Lower leg skin (tissue), 3 donors: ENCODE measurements around the gene MAP3K13.

Experiments
- POLR2A ChIP-seq, 2 donors: fragments of 450-650 bp; IDR thresholded peaks; one replicate each; pipeline ENCODE4 v1.6.1; 2016 to 2017; ENCODE audit warnings: antibody characterized with exemption in 2 of 2, mild to moderate bottlenecking in 1 of 2, moderate library complexity in 1 of 2
- TF ChIP-seq, protein P1 (sequence below), 3 donors: fragments of 450-650 bp; IDR thresholded peaks; one replicate each; pipeline ENCODE4 v1.5.1; 2016; ENCODE audit warnings: antibody characterized with exemption in 3 of 3, mild to moderate bottlenecking in 3 of 3, moderate library complexity in 2 of 3

DNA sequence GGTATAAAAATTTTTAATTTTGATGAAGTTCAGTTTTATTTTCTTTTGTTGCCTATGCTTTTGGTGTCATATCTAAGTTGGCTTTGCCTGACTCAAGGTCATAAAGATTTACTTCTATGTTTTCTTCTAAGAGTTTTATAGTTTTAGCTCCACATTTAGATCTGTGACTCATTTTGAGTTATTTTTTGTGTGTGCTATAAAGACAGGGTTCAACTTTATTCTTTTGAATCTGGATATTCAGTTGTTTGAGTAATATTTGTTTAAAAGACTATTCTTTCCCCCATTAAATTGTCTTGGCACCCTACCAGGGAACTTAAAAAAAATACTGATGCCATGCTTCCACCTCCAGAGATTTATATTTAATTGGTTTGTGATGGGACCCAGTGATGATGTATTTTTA, 4.0 kb downstream of the MAP3K13 start:
- TF ChIP-seq POLR2A (IDR thresholded peaks at IDR 0.05) = no peak
- TF ChIP-seq, protein P1, sequence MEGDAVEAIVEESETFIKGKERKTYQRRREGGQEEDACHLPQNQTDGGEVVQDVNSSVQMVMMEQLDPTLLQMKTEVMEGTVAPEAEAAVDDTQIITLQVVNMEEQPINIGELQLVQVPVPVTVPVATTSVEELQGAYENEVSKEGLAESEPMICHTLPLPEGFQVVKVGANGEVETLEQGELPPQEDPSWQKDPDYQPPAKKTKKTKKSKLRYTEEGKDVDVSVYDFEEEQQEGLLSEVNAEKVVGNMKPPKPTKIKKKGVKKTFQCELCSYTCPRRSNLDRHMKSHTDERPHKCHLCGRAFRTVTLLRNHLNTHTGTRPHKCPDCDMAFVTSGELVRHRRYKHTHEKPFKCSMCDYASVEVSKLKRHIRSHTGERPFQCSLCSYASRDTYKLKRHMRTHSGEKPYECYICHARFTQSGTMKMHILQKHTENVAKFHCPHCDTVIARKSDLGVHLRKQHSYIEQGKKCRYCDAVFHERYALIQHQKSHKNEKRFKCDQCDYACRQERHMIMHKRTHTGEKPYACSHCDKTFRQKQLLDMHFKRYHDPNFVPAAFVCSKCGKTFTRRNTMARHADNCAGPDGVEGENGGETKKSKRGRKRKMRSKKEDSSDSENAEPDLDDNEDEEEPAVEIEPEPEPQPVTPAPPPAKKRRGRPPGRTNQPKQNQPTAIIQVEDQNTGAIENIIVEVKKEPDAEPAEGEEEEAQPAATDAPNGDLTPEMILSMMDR (IDR thresholded peaks at IDR 0.05) = no peak
